Esophagus muscularis mucosa (tissue), 3 donors: Measurements from ENCODE around the gene TIAL1.

Experiments used
- POLR2AphosphoS5 ChIP-seq, 2 donors: sonication (generic); formaldehyde crosslinking; IDR thresholded peaks; one replicate each; pipeline ENCODE4 v1.6.1; 2017; ENCODE audit warnings: antibody characterized with exemption in 2 of 2
- TF ChIP-seq, protein P1 (sequence below), 3 experiments: fragments of 200-600 bp in 2 of 3; fragments of 450-650 bp in 1 of 3; sonication (generic) in 2 of 3; IDR thresholded peaks; one replicate each; pipeline ENCODE4 v1.5.1; 2017 to 2019; ENCODE audit warnings: antibody characterized with exemption in 3 of 3, mild to moderate bottlenecking in 2 of 3, moderate library complexity in 1 of 3

GRCh38 chr10:119538632-119539358 lies 58.0 kb downstream of the TIAL1 start:
- TF ChIP-seq, protein P1, sequence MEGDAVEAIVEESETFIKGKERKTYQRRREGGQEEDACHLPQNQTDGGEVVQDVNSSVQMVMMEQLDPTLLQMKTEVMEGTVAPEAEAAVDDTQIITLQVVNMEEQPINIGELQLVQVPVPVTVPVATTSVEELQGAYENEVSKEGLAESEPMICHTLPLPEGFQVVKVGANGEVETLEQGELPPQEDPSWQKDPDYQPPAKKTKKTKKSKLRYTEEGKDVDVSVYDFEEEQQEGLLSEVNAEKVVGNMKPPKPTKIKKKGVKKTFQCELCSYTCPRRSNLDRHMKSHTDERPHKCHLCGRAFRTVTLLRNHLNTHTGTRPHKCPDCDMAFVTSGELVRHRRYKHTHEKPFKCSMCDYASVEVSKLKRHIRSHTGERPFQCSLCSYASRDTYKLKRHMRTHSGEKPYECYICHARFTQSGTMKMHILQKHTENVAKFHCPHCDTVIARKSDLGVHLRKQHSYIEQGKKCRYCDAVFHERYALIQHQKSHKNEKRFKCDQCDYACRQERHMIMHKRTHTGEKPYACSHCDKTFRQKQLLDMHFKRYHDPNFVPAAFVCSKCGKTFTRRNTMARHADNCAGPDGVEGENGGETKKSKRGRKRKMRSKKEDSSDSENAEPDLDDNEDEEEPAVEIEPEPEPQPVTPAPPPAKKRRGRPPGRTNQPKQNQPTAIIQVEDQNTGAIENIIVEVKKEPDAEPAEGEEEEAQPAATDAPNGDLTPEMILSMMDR (IDR thresholded peaks at IDR 0.05), result no peak
- no peak for TF ChIP-seq POLR2AphosphoS5 (IDR thresholded peaks at IDR 0.05)
